T-cell (primary cell): Measurements from ENCODE around the gene CALD1. TPM values are rescaled to one million over a fixed set of nuclear protein-coding genes. Genes with fewer than 3 reads are reported as not detected.

Experiments used
- ATAC-seq, 4 experiments: fragments of 200-7000 bp in 3 of 4; fragments of 150-1000 bp in 1 of 4; cut with Tn5 transposase; replicated peaks in 1 of 4; 1 replicate in 3 of 4; 2 replicates in 1 of 4; pipeline ENCODE4 v1.10.0; 2021; ENCODE audit warnings: moderate library complexity in 3 of 4, mild to moderate bottlenecking in 2 of 4, moderate number of reproducible peaks in 1 of 4
- CTCF ChIA-PET, 2 donors: fragments of 300-600 bp; sonication (Branson Sonifier 250); formaldehyde crosslinking; loops; one replicate each; lab custom pipeline; 2022; ENCODE audit warnings: antibody characterized with exemption in 2 of 2; lab: Charles Lee
- POLR2A ChIA-PET, 2 donors: fragments of 300-600 bp; sonication (Branson Sonifier 250); formaldehyde crosslinking; loops; one replicate each; lab custom pipeline; 2022; ENCODE audit warnings: antibody characterized with exemption in 2 of 2; lab: Charles Lee
- DNase-seq, 35 experiments: peaks; one replicate each; pipeline versions ENCODE4 v3.0.0 to v3.0.0-alpha.2; 2013 to 2023
- H3K27ac ChIP-seq: one replicate; pipeline ENCODE4 v1.5.1; 2013; ENCODE audit warnings: low read length
- H3K27me3 ChIP-seq, 2 experiments: replicated peaks in 1 of 2; 1 replicate in 1 of 2; 2 replicates in 1 of 2; pipeline versions ENCODE4 v1.6.1 to v1.7.0; 2013; ENCODE audit warnings: low read length in 1 of 2, mixed read lengths in 1 of 2; ENCODE audit not compliant: control insufficient read depth in 2 of 2, insufficient read depth in 2 of 2; ENCODE audit errors: extremely low read depth in 1 of 2
- H3K36me3 ChIP-seq, 2 donors: 1 replicate in 1 of 2; 2 replicates in 1 of 2; pipeline versions ENCODE4 v1.6.1 to v1.7.0; 2013; ENCODE audit warnings: low read length in 1 of 2; ENCODE audit not compliant: control insufficient read depth in 2 of 2, insufficient read depth in 1 of 2; ENCODE audit errors: extremely low read depth in 1 of 2
- H3K4me1 ChIP-seq, 2 experiments: 1 replicate in 1 of 2; 2 replicates in 1 of 2; pipeline versions ENCODE4 v1.6.1 to v1.7.0; 2013; ENCODE audit warnings: low read length in 2 of 2, mixed read lengths in 1 of 2; ENCODE audit not compliant: insufficient read depth in 2 of 2, control insufficient read depth in 1 of 2; ENCODE audit errors: extremely low read depth in 1 of 2
- H3K4me3 ChIP-seq, 2 donors: 1 replicate in 1 of 2; 2 replicates in 1 of 2; pipeline versions ENCODE4 v1.5.1 to v1.7.0; 2013; ENCODE audit warnings: mild to moderate bottlenecking in 2 of 2, low read length in 1 of 2, moderate library complexity in 1 of 2; ENCODE audit not compliant: control insufficient read depth in 1 of 2; ENCODE audit errors: extremely low read depth in 1 of 2
- H3K9me3 ChIP-seq: 2 replicates; pipeline ENCODE4 v1.7.0; 2013
- H3K27ac Mint-ChIP-seq, 2 donors: one replicate each; pipeline ENCODE4 v1.8.0; 2020 to 2021; ENCODE audit warnings: mild to moderate bottlenecking in 2 of 2, mixed read lengths in 2 of 2
- H3K27me3 Mint-ChIP-seq, 2 donors: one replicate each; pipeline ENCODE4 v1.8.0; 2021 to 2022; ENCODE audit warnings: mixed read lengths in 2 of 2
- H3K36me3 Mint-ChIP-seq: one replicate; pipeline ENCODE4 v1.8.0; 2021; ENCODE audit warnings: mixed read lengths
- H3K4me1 Mint-ChIP-seq, 3 donors: one replicate each; pipeline ENCODE4 v1.8.0; 2020 to 2022; ENCODE audit warnings: mixed read lengths in 3 of 3, mild to moderate bottlenecking in 1 of 3
- H3K4me3 Mint-ChIP-seq, 3 donors: one replicate each; pipeline ENCODE4 v1.8.0; 2020 to 2022; ENCODE audit warnings: mild to moderate bottlenecking in 3 of 3, mixed read lengths in 3 of 3, moderate library complexity in 3 of 3
- H3K9me3 Mint-ChIP-seq, 3 donors: one replicate each; pipeline ENCODE4 v1.8.0; 2020 to 2022; ENCODE audit warnings: mixed read lengths in 3 of 3
- WGBS: methylation state at CpG from one replicate; pipeline ENCODE4 v1.1.5; 2013; ENCODE audit warnings: missing lambda C conversion rate; ENCODE audit not compliant: insufficient coverage; 5-methylcytosine and 5-hydroxymethylcytosine counted together
- total RNA-seq, 35 experiments: library from RNA in 6 of 35; stranded (reverse) in 6 of 35; fragments of 120-200 nt in 1 of 35; gene quantifications; one replicate each; pipeline versions ENCODE4 v1.2.1 to v1.2.4 and lab custom pipeline; 2013 to 2026

CALD1 gene
- total RNA-seq, 5 donors from 2014 or later (not counting 1 experiment from before 2014, with no cell fraction given), result 0.95 to 2.4 (median 1.4) TPM; not detected in 1

DNA sequence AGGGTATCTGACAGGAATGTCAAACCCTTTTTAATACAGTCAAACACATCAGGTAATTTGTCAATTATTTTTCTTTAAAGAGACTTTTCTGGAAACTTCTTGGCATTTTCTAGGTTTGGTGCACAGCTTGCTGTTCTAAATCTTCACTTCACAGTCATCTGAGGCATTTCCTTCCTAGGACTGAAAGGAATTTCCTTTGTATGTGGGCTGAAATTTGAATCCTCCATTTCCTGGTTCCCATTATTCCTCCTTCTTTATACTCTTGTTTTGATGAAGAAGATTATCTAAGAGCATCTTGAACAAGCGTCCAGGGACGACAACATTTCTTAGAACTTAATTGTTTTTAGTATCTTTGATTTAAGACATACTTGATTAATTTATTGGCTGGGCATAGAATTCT is 24.9 kb downstream of the CALD1 start:
- no peak for DNase-seq
- Mint-ChIP-seq H3K27me3 (peaks cover 0 to 2% of the 10 kb centered on the region in 2 donors), H3K9me3 (peaks cover 0 to 3% (median 0%) of the 10 kb centered on the region in 3 donors), H3K4me3 (no peak overlapping the region), H3K36me3 (peaks cover 7% of the 10 kb centered on the region), H3K27ac (no peak overlapping the region), H3K4me1 (no peaks in the 10 kb centered on the region)
- Histone ChIP-seq H3K27ac (no peak overlapping the region), H3K4me3 (no peak overlapping the region), H3K36me3 (no peaks in the 10 kb centered on the region), H3K4me1 (no peaks in the 10 kb centered on the region), H3K27me3 (no peaks in the 10 kb centered on the region), H3K9me3 (no peaks in the 10 kb centered on the region)
- no CpG with 5 or more reads among the region's 2 CpGs for WGBS
- no peak for ATAC-seq
- POLR2A ChIA-PET, result no interaction called here
- CTCF ChIA-PET, result interaction anchor here in 1 of 2 donors (0.7 kb wide), 1 partner anchor 471 kb away, joined by 3 read pairs; no protein-coding TSS in a partner anchor

DNA sequence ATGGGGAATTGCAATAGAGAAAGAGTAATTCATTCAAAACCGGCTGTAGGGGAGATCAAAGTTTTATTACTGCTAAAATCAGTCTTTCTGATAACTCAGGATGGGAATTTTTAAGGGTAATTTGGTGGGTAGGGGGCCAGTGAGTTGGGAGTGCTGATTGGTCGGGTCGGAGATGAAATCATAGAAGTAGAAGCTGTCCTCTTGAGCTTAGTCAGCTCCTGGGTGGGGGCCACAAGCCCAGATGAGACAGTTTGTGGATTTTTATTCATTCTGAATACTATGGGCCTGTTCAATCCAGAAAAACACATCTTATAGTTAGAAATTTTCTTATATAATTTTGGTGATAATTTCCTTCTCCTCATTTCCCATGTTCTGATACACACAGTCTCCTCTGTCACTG is 25.4 kb downstream of the CALD1 start:
- no peaks in the 10 kb centered on the region for H3K9me3 Mint-ChIP-seq
- DNase-seq (no peak), ATAC-seq (no peak)
- peaks cover 6% of the 10 kb centered on the region for H3K36me3 Mint-ChIP-seq
- H3K36me3 ChIP-seq, result no peaks in the 10 kb centered on the region
- H3K4me3 ChIP-seq, result no peak overlapping the region
- no peaks in the 10 kb centered on the region for H3K4me1 ChIP-seq
- H3K27ac Mint-ChIP-seq, result no peak overlapping the region
- WGBS, result 60% methylated on average over 3 of the region's 3 CpGs
- no peak overlapping the region for H3K4me3 Mint-ChIP-seq
- H3K27me3 ChIP-seq, result no peaks in the 10 kb centered on the region
- H3K4me1 Mint-ChIP-seq, result no peaks in the 10 kb centered on the region
- H3K9me3 ChIP-seq, result no peaks in the 10 kb centered on the region
- ChIA-PET CTCF (no interaction called here), POLR2A (no interaction called here)
- peaks cover 0 to 2% of the 10 kb centered on the region in 2 donors for H3K27me3 Mint-ChIP-seq
- H3K27ac ChIP-seq, result no peak overlapping the region

DNA sequence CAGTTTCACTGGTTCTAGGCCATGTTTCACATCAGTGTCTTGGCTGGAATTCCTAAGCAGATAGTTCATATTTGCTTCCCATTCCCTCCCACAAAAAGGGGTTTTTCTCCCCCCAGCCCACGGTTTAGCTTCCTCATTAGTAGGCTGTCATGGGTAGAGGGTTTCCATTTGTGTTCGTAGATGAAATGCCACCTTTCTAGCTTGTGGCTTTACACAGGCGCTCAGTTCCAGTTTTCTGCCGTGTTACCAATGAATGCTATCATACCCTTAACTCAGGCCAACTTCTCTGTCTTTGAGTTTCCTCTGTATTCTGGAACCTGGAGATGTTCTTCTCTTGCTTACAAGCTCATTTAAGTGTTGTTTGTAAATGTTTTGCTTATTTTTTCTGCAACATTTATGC is 26.8 kb downstream of the CALD1 start:
- Histone ChIP-seq H3K9me3 (no peaks in the 10 kb centered on the region), H3K27me3 (peaks cover 0 to 2% of the 10 kb centered on the region in 2 experiments), H3K4me3 (no peak overlapping the region), H3K4me1 (no peaks in the 10 kb centered on the region), H3K36me3 (no peaks in the 10 kb centered on the region), H3K27ac (no peak overlapping the region)
- Mint-ChIP-seq H3K36me3 (peaks cover 6% of the 10 kb centered on the region), H3K27me3 (peaks cover 0 to 2% of the 10 kb centered on the region in 2 donors), H3K27ac (no peak overlapping the region), H3K4me1 (no peaks in the 10 kb centered on the region), H3K4me3 (no peak overlapping the region), H3K9me3 (no peaks in the 10 kb centered on the region)
- ChIA-PET POLR2A (no interaction called here), CTCF (no interaction called here)
- WGBS, result no CpG with 5 or more reads among the region's 4 CpGs
- DNase-seq, result no peak
- no peak for ATAC-seq

DNA sequence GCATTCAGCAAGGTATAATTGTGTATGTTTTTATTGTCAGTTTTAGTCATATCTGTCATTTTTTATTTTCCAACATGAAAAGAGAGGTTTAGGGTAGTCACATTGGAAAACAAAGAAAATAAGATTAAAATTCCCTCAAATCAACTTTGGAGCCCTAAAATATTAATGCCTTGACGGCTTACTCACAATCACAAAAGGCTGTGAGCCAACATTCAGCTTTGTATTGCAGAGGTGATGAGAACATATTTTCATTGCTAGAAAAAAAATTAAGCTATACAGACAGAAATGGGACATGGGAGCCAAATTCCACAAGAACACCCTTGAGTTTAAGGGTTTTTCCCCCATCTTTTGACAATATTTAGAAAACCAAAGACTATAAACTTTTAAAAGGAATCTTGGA is 30.2 kb downstream of the CALD1 start:
- no peaks in the 10 kb centered on the region for H3K4me1 ChIP-seq
- no peak overlapping the region for H3K27ac ChIP-seq
- peaks cover 6% of the 10 kb centered on the region for H3K36me3 Mint-ChIP-seq
- no peak for DNase-seq
- H3K27me3 Mint-ChIP-seq, result peaks cover 0 to 4% of the 10 kb centered on the region in 2 donors
- H3K27ac Mint-ChIP-seq, result no peak overlapping the region
- no peaks in the 10 kb centered on the region for H3K4me1 Mint-ChIP-seq
- POLR2A ChIA-PET, result no interaction called here
- no CpG with 5 or more reads among the region's 1 CpG for WGBS
- H3K27me3 ChIP-seq, result peaks cover 0 to 2% of the 10 kb centered on the region in 2 experiments
- no peaks in the 10 kb centered on the region for H3K9me3 ChIP-seq
- no peak overlapping the region for H3K4me3 Mint-ChIP-seq
- ATAC-seq, result no peak
- no peaks in the 10 kb centered on the region for H3K36me3 ChIP-seq
- CTCF ChIA-PET, result no interaction called here
- no peak overlapping the region for H3K4me3 ChIP-seq
- no peaks in the 10 kb centered on the region for H3K9me3 Mint-ChIP-seq

DNA sequence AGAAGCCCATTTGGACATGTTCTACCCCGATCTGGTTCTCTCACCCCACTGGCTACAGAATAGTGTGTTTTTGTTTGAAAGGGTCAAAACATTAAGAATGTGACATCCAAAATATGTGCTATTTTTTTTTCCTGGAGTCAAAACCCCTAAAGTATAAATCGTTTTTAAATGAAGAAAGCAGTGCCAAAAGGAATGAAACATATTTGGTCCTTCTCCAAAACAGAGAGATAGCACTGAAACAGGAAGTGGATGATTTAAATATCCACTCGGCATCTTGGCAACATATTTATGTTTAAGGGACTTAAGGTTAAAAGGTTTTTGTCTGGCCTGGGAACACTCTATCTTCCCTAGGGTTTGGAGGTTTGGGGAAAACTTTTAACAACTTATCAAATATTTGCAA is 32.3 kb downstream of the CALD1 start:
- Mint-ChIP-seq H3K27ac (no peak overlapping the region), H3K4me1 (no peaks in the 10 kb centered on the region), H3K9me3 (no peaks in the 10 kb centered on the region), H3K4me3 (no peak overlapping the region), H3K27me3 (peaks cover 0 to 4% of the 10 kb centered on the region in 2 donors), H3K36me3 (peaks cover 4% of the 10 kb centered on the region)
- WGBS, result no CpG with 5 or more reads among the region's 3 CpGs
- H3K9me3 ChIP-seq, result no peaks in the 10 kb centered on the region
- CTCF ChIA-PET, result interaction anchor here in 1 of 2 donors (1.0 kb wide), 1 partner anchor 41 kb away, joined by 3 read pairs; no protein-coding TSS in a partner anchor
- DNase-seq, result no peak
- H3K36me3 ChIP-seq, result no peaks in the 10 kb centered on the region
- POLR2A ChIA-PET, result no interaction called here
- no peaks in the 10 kb centered on the region for H3K4me1 ChIP-seq
- H3K4me3 ChIP-seq, result no peak overlapping the region
- peaks cover 0 to 2% of the 10 kb centered on the region in 2 experiments for H3K27me3 ChIP-seq
- ATAC-seq, result no peak
- no peak overlapping the region for H3K27ac ChIP-seq

DNA sequence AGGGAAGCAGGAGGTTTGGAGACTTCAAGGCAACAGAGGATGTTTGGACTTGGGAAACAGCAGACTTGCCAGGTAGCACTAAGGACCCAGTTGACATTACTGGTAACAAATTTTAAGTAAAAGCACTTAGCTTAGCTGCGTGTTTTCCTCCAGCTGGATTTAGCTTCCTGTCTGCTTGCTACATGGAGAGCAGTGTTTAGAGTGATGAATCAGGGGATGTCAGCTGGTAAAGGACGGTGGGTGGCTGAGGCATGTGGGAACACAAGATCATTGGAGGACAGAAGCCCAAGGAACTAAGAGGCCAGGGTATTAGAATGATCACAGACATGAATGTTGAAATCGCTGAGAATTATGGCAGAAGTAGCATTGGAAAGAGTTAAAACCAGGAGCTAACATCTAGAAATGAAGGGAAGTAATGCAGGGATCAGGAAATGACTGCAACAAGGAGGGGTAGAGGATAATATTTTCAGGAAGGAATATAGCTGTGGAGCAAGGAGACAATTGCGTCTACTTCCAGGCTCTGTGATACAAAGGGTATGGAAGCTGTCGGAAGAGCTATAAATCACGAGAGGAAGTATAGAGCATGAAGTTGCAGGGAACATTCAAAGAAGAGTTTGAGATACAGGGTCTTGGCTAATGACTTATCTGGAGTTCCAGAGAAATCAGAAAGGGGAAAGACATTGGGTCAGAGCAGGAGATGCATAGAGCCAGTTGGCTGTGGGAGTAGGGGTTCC is 34.4 kb downstream of the CALD1 start:
- Histone ChIP-seq H3K27me3 (peaks cover 0 to 2% of the 10 kb centered on the region in 2 experiments), H3K4me1 (no peaks in the 10 kb centered on the region), H3K27ac (no peak overlapping the region), H3K4me3 (no peak overlapping the region), H3K9me3 (no peaks in the 10 kb centered on the region), H3K36me3 (no peaks in the 10 kb centered on the region)
- Mint-ChIP-seq H3K27ac (no peak overlapping the region), H3K9me3 (no peaks in the 10 kb centered on the region), H3K4me1 (no peaks in the 10 kb centered on the region), H3K36me3 (peaks cover 4% of the 10 kb centered on the region), H3K27me3 (peaks cover 0 to 4% of the 10 kb centered on the region in 2 donors), H3K4me3 (no peak overlapping the region)
- WGBS, result 73% methylated on average over 6 of the region's 6 CpGs
- POLR2A ChIA-PET, result interaction anchor here in 1 of 2 donors (0.6 kb wide), 1 partner anchor 97 kb away, joined by 13 read pairs; no protein-coding TSS in a partner anchor
- ATAC-seq, result no peak
- DNase-seq, result no peak
- CTCF ChIA-PET, result no interaction called here
